T47D (cell line): ENCODE results near the gene CPED1.
A peak's percentile ranks its signal among the peaks of the same experiment; 100 is the strongest.
"Not testable (repeated sequence)": the region's sequence is repeated elsewhere in the genome, so short reads cannot be mapped to it uniquely, and the experiment has no call there.

Source experiments
- DNase-seq, 2 experiments: peaks; one replicate each; pipeline versions ENCODE4 v3.0.0 to v3.0.0-alpha.2; 2011 to 2012; ENCODE audit warnings: low read depth in 1 of 2, low spot score in 1 of 2
- JUND ChIP-seq: IDR thresholded peaks from 2 replicates; pipeline ENCODE4 v1.6.1; 2012; ENCODE audit warnings: low read depth
- in situ Hi-C: cut with HindIII; loops from 2 replicates; pipeline ENCODE4 v1.10.0; 2016; ENCODE audit warnings: low sequenced_read_pairs, low pct_unique_long_range_greater_than_20kb

Gene CPED1

GRCh38 chr7:121043314-121044234 lies 55.1 kb downstream of the CPED1 start:
- no peak for DNase-seq
- in situ Hi-C loops = no loop called here
- TF ChIP-seq JUND = no peak

DNA sequence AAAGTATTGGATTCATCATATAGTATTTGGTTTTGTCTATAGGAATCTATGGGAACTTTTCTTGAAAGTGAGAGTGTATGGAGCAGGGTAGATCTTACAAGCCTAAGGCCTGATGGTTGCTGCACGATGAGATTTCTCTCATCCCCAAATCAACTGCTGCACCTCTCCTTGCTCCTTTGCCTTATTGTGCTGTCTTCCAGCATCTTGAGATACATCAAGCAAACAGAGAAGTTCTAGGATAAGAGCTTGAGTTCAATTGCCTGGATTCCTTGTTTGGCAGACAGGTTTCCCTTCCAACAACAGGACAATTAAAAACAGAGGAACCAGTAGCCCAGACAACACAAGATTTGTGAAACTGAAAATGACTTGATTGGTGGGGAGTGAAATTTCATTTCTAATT lies 56.6 kb downstream of the CPED1 start:
- in situ Hi-C loops = no loop called here
- no peak for DNase-seq
- TF ChIP-seq JUND = no peak

DNA sequence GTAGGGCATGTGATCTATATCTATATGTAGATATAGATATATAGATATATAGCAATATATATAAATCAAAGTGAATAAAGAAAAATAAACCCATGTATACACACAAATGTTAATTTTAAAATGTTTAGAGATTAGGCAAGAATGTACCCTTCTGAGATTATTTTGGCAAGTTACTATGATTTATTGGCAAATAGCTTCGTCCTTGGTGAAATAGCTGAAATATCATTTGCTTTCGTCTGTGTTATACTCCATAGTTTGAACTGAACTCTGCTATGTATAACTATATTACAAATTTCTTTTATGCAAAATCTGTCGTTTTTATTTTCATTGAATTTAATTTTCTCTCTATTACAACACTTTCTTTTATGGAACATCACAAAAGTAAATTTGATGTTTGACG lies 57.5 kb downstream of the CPED1 start:
- DNase-seq = no peak
- TF ChIP-seq JUND = no peak

GRCh38 chr7:121046893-121047468 lies 58.5 kb downstream of the CPED1 start:
- in situ Hi-C loops = no loop called here
- DNase-seq = peak in 1 of 2 experiments; percentile 23
- no peak for TF ChIP-seq JUND

More for the DNA sequence above, 57.5 kb downstream of the CPED1 start:
- in situ Hi-C loops = no loop called here

- TF ChIP-seq JUND = no peak
- in situ Hi-C loops = no loop called here
- DNase-seq = no peak
Measured at GRCh38 chr7:121048195-121048594, 59.7 kb downstream of the CPED1 start.

- in situ Hi-C loops = no loop called here
- TF ChIP-seq JUND = no peak
Measured at GRCh38 chr7:121049028-121049791, 60.7 kb downstream of the CPED1 start.

GRCh38 chr7:121049897-121050296 lies 61.4 kb downstream of the CPED1 start:
- no peak for DNase-seq
- in situ Hi-C loops = no loop called here
- TF ChIP-seq JUND = no peak

More at GRCh38 chr7:121049028-121049791, 60.7 kb downstream of the CPED1 start:
- DNase-seq = no peak

- TF ChIP-seq JUND = no peak
- in situ Hi-C loops = no loop called here
- no peak for DNase-seq
Measured at GRCh38 chr7:121053219-121053618, 64.7 kb downstream of the CPED1 start.

DNA sequence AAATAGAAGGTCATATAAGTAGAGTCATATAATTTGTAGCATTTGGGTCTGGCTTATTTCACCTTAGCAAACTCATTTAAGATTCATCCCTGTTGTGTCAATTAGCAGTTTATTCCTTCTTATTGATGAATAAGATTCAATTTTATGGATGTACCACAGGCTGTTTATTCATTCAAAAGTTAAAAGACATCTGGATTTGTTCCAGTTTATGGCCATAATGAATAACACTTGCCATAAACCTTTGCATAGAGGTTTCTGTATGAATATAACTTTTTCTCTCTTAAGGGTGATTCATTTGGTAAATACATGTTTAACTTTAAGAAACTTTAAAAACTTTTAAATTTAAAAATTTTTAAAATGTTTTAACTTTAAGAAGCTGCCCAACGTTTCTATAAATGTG lies 66.4 kb downstream of the CPED1 start:
- no peak for DNase-seq
- no peak for TF ChIP-seq JUND
- in situ Hi-C loops = no loop called here

GRCh38 chr7:121057878-121058277 lies 69.4 kb downstream of the CPED1 start:
- in situ Hi-C loops = no loop called here
- DNase-seq = no peak
- no peak for TF ChIP-seq JUND

DNA sequence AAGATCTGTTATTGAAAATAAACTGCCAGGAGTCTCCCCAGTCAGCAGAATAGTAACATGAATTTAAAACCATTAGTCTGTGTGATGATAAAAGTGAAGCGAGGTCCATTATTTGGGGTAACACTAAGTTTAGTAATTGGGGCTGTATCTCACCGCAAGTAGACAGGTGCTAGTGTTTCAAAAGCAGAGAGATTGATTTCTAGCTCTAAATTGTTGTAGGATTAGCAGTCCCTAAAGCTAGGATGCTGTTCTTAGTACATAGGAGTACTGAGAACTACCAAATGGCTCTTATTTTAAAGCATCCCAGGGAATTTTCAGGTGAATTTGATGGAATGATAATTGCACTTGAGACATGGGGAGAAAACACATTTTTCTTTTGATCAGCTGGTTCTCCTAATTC lies 70.5 kb downstream of the CPED1 start:
- no peak for DNase-seq
- TF ChIP-seq JUND = no peak
- in situ Hi-C loops = no loop called here

DNA sequence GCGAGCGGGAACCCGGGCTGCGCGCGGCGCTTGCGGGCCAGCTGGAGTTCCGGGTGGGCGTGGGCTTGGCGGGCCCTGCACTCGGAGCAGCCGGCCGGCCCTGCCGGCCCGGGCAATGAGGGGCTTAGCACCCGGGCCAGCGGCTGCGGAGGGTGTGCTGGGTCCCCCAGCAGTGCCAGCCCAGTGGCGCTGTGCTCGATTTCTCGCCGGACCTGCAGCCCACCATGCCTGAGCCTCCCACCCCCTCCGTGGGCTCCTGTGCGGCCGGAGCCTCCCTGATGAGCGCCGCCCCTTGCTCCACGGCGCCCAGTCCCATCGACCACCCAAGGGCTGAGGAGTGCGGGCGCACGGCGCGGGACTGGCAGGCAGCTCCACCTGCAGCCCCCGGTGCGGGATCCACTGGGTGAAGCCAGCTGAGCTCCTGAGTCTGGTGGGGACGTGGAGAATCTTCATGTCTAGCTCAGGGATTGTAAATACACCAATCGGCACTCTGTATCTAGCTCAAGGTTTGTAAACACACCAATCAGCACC lies 71.5 kb downstream of the CPED1 start:
- DNase-seq, in situ Hi-C loops: not testable (repeated sequence)
